Liver (tissue), 9 donors: ENCODE data around the gene SAMSN1. TPM values are rescaled to one million over a fixed set of nuclear protein-coding genes. Genes with fewer than 3 reads are reported as not detected.

Experiments
- DNase-seq: peaks from one replicate; pipeline ENCODE4 v3.0.0-alpha.2; 2017; ENCODE audit warnings: low spot score
- H3K27ac ChIP-seq, 2 donors: one replicate each; pipeline ENCODE4 v1.7.0; 2013; ENCODE audit warnings: inconsistent platforms in 2 of 2, low read length in 2 of 2, control low read depth in 1 of 2, low read depth in 1 of 2, mild to moderate bottlenecking in 1 of 2
- H3K27me3 ChIP-seq, 4 donors: one replicate each; pipeline versions ENCODE4 v1.6.1 to v1.7.0; 2013; ENCODE audit warnings: low read length in 3 of 4, inconsistent platforms in 1 of 4, mild to moderate bottlenecking in 1 of 4, moderate library complexity in 1 of 4; ENCODE audit not compliant: control insufficient read depth in 4 of 4, insufficient read depth in 4 of 4
- H3K36me3 ChIP-seq, 4 donors: one replicate each; pipeline versions ENCODE4 v1.6.1 to v1.7.0; 2013; ENCODE audit warnings: low read length in 3 of 4, mild to moderate bottlenecking in 3 of 4, low read depth in 1 of 4, moderate library complexity in 1 of 4; ENCODE audit not compliant: control insufficient read depth in 4 of 4, insufficient read depth in 3 of 4
- H3K4me1 ChIP-seq, 4 donors: one replicate each; pipeline versions ENCODE4 v1.6.1 to v1.7.0; 2013; ENCODE audit warnings: low read length in 3 of 4, mild to moderate bottlenecking in 3 of 4, moderate library complexity in 1 of 4; ENCODE audit not compliant: control insufficient read depth in 4 of 4, insufficient read depth in 4 of 4
- H3K4me3 ChIP-seq, 3 donors: one replicate each; pipeline versions ENCODE4 v1.6.1 to v1.7.0; 2013; ENCODE audit warnings: low read length in 3 of 3, control low read depth in 1 of 3, low read depth in 1 of 3, mild to moderate bottlenecking in 1 of 3
- H3K9ac ChIP-seq, 2 donors: one replicate each; pipeline ENCODE4 v1.7.0; 2013; ENCODE audit warnings: low read length in 2 of 2, mild to moderate bottlenecking in 2 of 2, moderate library complexity in 2 of 2, control low read depth in 1 of 2, low read depth in 1 of 2
- H3K9me3 ChIP-seq, 4 donors: one replicate each; pipeline versions ENCODE4 v1.6.1 to v1.7.0; 2013; ENCODE audit warnings: low read length in 3 of 4; ENCODE audit not compliant: control insufficient read depth in 4 of 4
- EGR1 ChIP-seq, 2 donors: IDR thresholded peaks; 2 replicates each; pipeline ENCODE4 v1.6.1; 2016 to 2018; ENCODE audit warnings: antibody characterized with exemption in 2 of 2, low read depth in 2 of 2
- FOXA1 ChIP-seq: IDR thresholded peaks from 2 replicates; pipeline ENCODE4 v1.6.1; 2016; ENCODE audit warnings: antibody characterized with exemption
- FOXA2 ChIP-seq: IDR thresholded peaks from 2 replicates; pipeline ENCODE4 v1.6.1; 2016; ENCODE audit warnings: antibody characterized with exemption
- GABPA ChIP-seq, 2 donors: IDR thresholded peaks in 1 of 2; conservative IDR thresholded peaks in 1 of 2; 2 replicates each; pipeline ENCODE4 v1.6.1; 2016; ENCODE audit warnings: antibody characterized with exemption in 2 of 2, mild to moderate bottlenecking in 1 of 2, moderate library complexity in 1 of 2
- HNF4A ChIP-seq, 2 donors: conservative IDR thresholded peaks; 2 replicates each; pipeline ENCODE4 v1.6.1; 2016; ENCODE audit warnings: antibody characterized with exemption in 2 of 2, mild to moderate bottlenecking in 2 of 2
- HNF4G ChIP-seq: IDR thresholded peaks from 2 replicates; pipeline ENCODE4 v1.6.1; 2016; ENCODE audit warnings: antibody characterized with exemption
- JUND ChIP-seq, 2 donors: IDR thresholded peaks; 2 replicates each; pipeline ENCODE4 v1.6.1; 2016; ENCODE audit warnings: antibody characterized with exemption in 2 of 2
- NR2F2 ChIP-seq: IDR thresholded peaks from 2 replicates; pipeline ENCODE4 v1.6.1; 2016; ENCODE audit warnings: antibody characterized with exemption
- RAD21 ChIP-seq, 2 donors: IDR thresholded peaks; 2 replicates each; pipeline ENCODE4 v1.6.1; 2016; ENCODE audit warnings: antibody characterized with exemption in 2 of 2, mild to moderate bottlenecking in 2 of 2
- RXRA ChIP-seq, 2 donors: IDR thresholded peaks; 2 replicates each; pipeline ENCODE4 v1.6.1; 2017 to 2018; ENCODE audit warnings: antibody characterized with exemption in 2 of 2, mild to moderate bottlenecking in 1 of 2
- SP1 ChIP-seq: IDR thresholded peaks from 2 replicates; pipeline ENCODE4 v1.6.1; 2018; ENCODE audit warnings: antibody characterized with exemption, mild to moderate bottlenecking
- TAF1 ChIP-seq: conservative IDR thresholded peaks from 2 replicates; pipeline ENCODE4 v1.6.1; 2016; ENCODE audit warnings: antibody characterized with exemption, mild to moderate bottlenecking
- YY1 ChIP-seq: IDR thresholded peaks from 2 replicates; pipeline ENCODE4 v1.6.1; 2016; ENCODE audit warnings: antibody characterized with exemption, mild to moderate bottlenecking
- WGBS: extraction: QIAGEN DNeasy Blood & Tissue Kit; methylation state at CpG from one replicate; pipeline ENCODE4 v1.1.7; 2013; 5-methylcytosine and 5-hydroxymethylcytosine counted together
- polyA plus RNA-seq, 2 donors: library from polyadenylated mRNA; stranded (reverse) in 1 of 2; unstranded in 1 of 2; fragments of 200-250 nt in 1 of 2; fragments of >200 nt in 1 of 2; fragmentation: Nextera tagmentation in 1 of 2; extraction: Ambion mirVana in 1 of 2; gene quantifications; one replicate each; pipeline versions ENCODE4 v1.2.1 to v1.2.3, GENCODE V29; 2013 to 2015
- total RNA-seq, 2 donors: library from RNA; depleted of rRNA; stranded (reverse); fragments of >200 nt; gene quantifications; one replicate each; pipeline ENCODE4 v1.2.3, GENCODE V29; 2014
- TF ChIP-seq, protein P1 (sequence below): IDR thresholded peaks from 2 replicates; pipeline ENCODE4 v1.6.1; 2016; ENCODE audit warnings: antibody characterized with exemption, mild to moderate bottlenecking
- TF ChIP-seq, protein P2 (sequence below): IDR thresholded peaks from 2 replicates; pipeline ENCODE4 v1.6.1; 2016; ENCODE audit warnings: antibody characterized with exemption
- TF ChIP-seq, protein P3 (sequence below): fragments of 150-350 bp; IDR thresholded peaks from 2 replicates; pipeline ENCODE4 v1.5.1; 2017; ENCODE audit warnings: improper control_type of control experiment, low read depth, low read length; ENCODE audit not compliant: missing input control
- TF ChIP-seq, protein P4 (sequence below): IDR thresholded peaks from 2 replicates; pipeline ENCODE4 v1.6.1; 2016; ENCODE audit warnings: antibody characterized with exemption
- TF ChIP-seq, protein P5 (sequence below): IDR thresholded peaks from 2 replicates; pipeline ENCODE4 v1.6.1; 2016; ENCODE audit warnings: antibody characterized with exemption
- donor health status: healthy.
- donor health status: healthy.
- donor health status: healthy.
- donor health status: healthy.
- donor health status: healthy.

SAMSN1 gene
- total and polyA plus RNA-seq, 4 donors: 2.2 to 9.0 (median 3.4) TPM

DNA sequence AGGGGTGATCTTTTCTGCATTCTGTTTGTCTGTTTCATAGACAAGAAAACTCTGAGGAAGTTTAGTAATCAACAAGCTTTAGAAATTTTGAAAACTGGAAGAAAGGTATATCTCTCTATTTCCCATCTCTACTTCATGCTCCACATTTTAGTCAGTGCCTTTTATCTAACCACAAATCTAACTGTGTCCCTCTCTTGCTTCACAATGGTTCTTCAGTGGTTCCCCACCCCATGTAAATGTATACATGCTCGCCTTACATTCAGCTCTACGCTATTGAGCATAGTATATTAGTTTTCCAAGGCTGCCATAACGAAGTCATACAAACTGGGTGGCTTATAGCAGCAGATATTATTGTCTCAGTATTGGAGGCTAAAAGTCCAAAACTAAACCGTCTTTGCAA, 14.4 kb upstream of the SAMSN1 start:
- Histone ChIP-seq H3K4me1 (no peaks in the 10 kb centered on the region), H3K9ac (no peak overlapping the region), H3K4me3 (no peak overlapping the region), H3K36me3 (no peaks in the 10 kb centered on the region), H3K27ac (no peak overlapping the region), H3K9me3 (peaks cover 0 to 10% (median 0%) of the 10 kb centered on the region in 4 donors), H3K27me3 (peaks cover 0 to 2% (median 0%) of the 10 kb centered on the region in 4 donors)
- no peak for DNase-seq
- TF ChIP-seq, protein P1, sequence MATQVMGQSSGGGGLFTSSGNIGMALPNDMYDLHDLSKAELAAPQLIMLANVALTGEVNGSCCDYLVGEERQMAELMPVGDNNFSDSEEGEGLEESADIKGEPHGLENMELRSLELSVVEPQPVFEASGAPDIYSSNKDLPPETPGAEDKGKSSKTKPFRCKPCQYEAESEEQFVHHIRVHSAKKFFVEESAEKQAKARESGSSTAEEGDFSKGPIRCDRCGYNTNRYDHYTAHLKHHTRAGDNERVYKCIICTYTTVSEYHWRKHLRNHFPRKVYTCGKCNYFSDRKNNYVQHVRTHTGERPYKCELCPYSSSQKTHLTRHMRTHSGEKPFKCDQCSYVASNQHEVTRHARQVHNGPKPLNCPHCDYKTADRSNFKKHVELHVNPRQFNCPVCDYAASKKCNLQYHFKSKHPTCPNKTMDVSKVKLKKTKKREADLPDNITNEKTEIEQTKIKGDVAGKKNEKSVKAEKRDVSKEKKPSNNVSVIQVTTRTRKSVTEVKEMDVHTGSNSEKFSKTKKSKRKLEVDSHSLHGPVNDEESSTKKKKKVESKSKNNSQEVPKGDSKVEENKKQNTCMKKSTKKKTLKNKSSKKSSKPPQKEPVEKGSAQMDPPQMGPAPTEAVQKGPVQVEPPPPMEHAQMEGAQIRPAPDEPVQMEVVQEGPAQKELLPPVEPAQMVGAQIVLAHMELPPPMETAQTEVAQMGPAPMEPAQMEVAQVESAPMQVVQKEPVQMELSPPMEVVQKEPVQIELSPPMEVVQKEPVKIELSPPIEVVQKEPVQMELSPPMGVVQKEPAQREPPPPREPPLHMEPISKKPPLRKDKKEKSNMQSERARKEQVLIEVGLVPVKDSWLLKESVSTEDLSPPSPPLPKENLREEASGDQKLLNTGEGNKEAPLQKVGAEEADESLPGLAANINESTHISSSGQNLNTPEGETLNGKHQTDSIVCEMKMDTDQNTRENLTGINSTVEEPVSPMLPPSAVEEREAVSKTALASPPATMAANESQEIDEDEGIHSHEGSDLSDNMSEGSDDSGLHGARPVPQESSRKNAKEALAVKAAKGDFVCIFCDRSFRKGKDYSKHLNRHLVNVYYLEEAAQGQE: no peak
- TF ChIP-seq JUND (IDR thresholded peaks at IDR 0.05): no peak
- TF ChIP-seq EGR1 (IDR thresholded peaks at IDR 0.05; ENCODE audit: low read depth in 2 of 2): no peak
- TF ChIP-seq GABPA (IDR thresholded peaks at IDR 0.05 in 1 of 2, conservative IDR thresholded peaks at IDR 0.05 in 1 of 2): no peak
- TF ChIP-seq FOXA2: no peak
- TF ChIP-seq, protein P2, sequence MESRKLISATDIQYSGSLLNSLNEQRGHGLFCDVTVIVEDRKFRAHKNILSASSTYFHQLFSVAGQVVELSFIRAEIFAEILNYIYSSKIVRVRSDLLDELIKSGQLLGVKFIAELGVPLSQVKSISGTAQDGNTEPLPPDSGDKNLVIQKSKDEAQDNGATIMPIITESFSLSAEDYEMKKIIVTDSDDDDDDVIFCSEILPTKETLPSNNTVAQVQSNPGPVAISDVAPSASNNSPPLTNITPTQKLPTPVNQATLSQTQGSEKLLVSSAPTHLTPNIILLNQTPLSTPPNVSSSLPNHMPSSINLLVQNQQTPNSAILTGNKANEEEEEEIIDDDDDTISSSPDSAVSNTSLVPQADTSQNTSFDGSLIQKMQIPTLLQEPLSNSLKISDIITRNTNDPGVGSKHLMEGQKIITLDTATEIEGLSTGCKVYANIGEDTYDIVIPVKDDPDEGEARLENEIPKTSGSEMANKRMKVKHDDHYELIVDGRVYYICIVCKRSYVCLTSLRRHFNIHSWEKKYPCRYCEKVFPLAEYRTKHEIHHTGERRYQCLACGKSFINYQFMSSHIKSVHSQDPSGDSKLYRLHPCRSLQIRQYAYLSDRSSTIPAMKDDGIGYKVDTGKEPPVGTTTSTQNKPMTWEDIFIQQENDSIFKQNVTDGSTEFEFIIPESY: no peak
- no peak for TF ChIP-seq HNF4G
- no peak for TF ChIP-seq YY1
- TF ChIP-seq TAF1: no peak
- TF ChIP-seq FOXA1: no peak
- TF ChIP-seq, protein P3, sequence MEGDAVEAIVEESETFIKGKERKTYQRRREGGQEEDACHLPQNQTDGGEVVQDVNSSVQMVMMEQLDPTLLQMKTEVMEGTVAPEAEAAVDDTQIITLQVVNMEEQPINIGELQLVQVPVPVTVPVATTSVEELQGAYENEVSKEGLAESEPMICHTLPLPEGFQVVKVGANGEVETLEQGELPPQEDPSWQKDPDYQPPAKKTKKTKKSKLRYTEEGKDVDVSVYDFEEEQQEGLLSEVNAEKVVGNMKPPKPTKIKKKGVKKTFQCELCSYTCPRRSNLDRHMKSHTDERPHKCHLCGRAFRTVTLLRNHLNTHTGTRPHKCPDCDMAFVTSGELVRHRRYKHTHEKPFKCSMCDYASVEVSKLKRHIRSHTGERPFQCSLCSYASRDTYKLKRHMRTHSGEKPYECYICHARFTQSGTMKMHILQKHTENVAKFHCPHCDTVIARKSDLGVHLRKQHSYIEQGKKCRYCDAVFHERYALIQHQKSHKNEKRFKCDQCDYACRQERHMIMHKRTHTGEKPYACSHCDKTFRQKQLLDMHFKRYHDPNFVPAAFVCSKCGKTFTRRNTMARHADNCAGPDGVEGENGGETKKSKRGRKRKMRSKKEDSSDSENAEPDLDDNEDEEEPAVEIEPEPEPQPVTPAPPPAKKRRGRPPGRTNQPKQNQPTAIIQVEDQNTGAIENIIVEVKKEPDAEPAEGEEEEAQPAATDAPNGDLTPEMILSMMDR: no peak
- TF ChIP-seq, protein P4, sequence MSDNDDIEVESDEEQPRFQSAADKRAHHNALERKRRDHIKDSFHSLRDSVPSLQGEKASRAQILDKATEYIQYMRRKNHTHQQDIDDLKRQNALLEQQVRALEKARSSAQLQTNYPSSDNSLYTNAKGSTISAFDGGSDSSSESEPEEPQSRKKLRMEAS: no peak
- no peak for TF ChIP-seq RXRA (IDR thresholded peaks at IDR 0.05)
- no peak for TF ChIP-seq SP1
- TF ChIP-seq, protein P5, sequence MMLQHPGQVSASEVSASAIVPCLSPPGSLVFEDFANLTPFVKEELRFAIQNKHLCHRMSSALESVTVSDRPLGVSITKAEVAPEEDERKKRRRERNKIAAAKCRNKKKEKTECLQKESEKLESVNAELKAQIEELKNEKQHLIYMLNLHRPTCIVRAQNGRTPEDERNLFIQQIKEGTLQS: no peak
- no peak for TF ChIP-seq NR2F2
- no peak for TF ChIP-seq HNF4A (conservative IDR thresholded peaks at IDR 0.05)
- 67% methylated on average over 4 of the region's 4 CpGs for WGBS

GRCh38 chr21:14560139-14560538, 14.0 kb upstream of the SAMSN1 start:
- Histone ChIP-seq H3K4me3 (no peak overlapping the region), H3K27me3 (no peaks in the 10 kb centered on the region), H3K27ac (no peak overlapping the region), H3K36me3 (no peaks in the 10 kb centered on the region), H3K4me1 (no peaks in the 10 kb centered on the region), H3K9me3 (peaks cover 0 to 10% (median 0%) of the 10 kb centered on the region in 4 donors), H3K9ac (no peak overlapping the region)
- no peak for TF ChIP-seq RXRA (IDR thresholded peaks at IDR 0.05)
- no peak for TF ChIP-seq FOXA1
- TF ChIP-seq HNF4A (conservative IDR thresholded peaks at IDR 0.05): no peak
- TF ChIP-seq JUND (IDR thresholded peaks at IDR 0.05): no peak
- no peak for TF ChIP-seq YY1
- no peak for TF ChIP-seq RAD21 (IDR thresholded peaks at IDR 0.05)
- TF ChIP-seq, protein P5: no peak
- TF ChIP-seq GABPA (IDR thresholded peaks at IDR 0.05 in 1 of 2, conservative IDR thresholded peaks at IDR 0.05 in 1 of 2): no peak
- TF ChIP-seq SP1: no peak
- no peak for TF ChIP-seq HNF4G
- DNase-seq: no peak
